ENCODE results near the gene ACE. TPM values are rescaled to one million over a fixed set of nuclear protein-coding genes. Genes with fewer than 3 reads are reported as not detected.

ACE gene
- 10 to 100 TPM in 2 of 4 donors, 1 to 10 TPM in 2; 4.2 to 20.2 (median 12.0) TPM for total RNA-seq

- no peak for DNase-seq (ENCODE audit: low spot score)
- TF ChIP-seq, protein P1, sequence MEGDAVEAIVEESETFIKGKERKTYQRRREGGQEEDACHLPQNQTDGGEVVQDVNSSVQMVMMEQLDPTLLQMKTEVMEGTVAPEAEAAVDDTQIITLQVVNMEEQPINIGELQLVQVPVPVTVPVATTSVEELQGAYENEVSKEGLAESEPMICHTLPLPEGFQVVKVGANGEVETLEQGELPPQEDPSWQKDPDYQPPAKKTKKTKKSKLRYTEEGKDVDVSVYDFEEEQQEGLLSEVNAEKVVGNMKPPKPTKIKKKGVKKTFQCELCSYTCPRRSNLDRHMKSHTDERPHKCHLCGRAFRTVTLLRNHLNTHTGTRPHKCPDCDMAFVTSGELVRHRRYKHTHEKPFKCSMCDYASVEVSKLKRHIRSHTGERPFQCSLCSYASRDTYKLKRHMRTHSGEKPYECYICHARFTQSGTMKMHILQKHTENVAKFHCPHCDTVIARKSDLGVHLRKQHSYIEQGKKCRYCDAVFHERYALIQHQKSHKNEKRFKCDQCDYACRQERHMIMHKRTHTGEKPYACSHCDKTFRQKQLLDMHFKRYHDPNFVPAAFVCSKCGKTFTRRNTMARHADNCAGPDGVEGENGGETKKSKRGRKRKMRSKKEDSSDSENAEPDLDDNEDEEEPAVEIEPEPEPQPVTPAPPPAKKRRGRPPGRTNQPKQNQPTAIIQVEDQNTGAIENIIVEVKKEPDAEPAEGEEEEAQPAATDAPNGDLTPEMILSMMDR (IDR thresholded peaks at IDR 0.05): no peak
- ATAC-seq (ENCODE audit: low FRiP score): peak; percentile 35
These were observed at the start of gene ACE for GRCh38 chr17:63476854-63477479. Gene ACE, plus strand, starts transcription at chr17:63477061. Its CDS starts 34 bp downstream, at chr17:63477095.

- no peak for ATAC-seq (ENCODE audit: low FRiP score)
- no peak for DNase-seq (ENCODE audit: low spot score)
- TF ChIP-seq, protein P1 (IDR thresholded peaks at IDR 0.05): no peak
These were observed 47.1 kb upstream of the ACE start for GRCh38 chr17:63429766-63430165.

DNA sequence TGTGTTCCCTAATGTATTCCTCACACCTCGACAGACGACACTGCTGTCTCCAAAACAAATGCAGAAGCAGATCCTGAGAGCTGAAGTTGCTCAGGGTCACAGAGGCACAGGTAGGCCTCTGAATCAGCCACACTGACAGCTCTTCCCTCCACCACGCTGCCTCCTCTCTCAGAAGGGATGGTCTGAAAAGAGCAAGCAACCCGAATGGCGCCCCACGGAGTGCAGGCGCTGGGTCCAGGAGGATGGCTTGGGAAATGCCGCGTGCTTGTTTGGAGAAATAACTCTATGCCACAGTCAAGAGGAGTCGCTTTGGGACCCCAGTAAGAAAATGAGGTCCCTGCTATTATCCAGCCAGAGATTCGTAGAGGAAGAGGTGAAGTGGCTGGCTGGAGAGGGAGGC lies 46.6 kb upstream of the ACE start:
- DNase-seq (ENCODE audit: low spot score) (no peak), ATAC-seq (ENCODE audit: low FRiP score) (no peak)
- TF ChIP-seq, protein P1 (IDR thresholded peaks at IDR 0.05): no peak

DNA sequence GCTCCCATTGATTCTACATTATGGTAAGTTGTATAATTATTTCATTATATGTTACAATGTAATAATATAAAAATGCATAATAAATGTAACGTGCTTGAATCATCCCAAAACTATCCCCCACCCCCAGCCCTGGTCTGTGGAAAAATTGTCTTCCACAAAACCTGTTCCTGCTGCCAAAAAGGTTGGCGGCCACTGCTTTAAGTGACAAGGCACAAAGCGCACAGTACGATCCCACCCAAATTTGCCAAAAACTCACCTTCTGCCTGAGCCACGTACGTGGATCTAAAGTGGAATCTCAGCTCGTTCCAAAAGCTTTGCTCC lies 45.3 kb upstream of the ACE start:
- ATAC-seq (ENCODE audit: low FRiP score) (no peak), DNase-seq (ENCODE audit: low spot score) (no peak)
- TF ChIP-seq, protein P1 (IDR thresholded peaks at IDR 0.05): no peak

GRCh38 chr17:63431939-63432804 lies 44.7 kb upstream of the ACE start:
- TF ChIP-seq, protein P1 (IDR thresholded peaks at IDR 0.05): no peak
- ATAC-seq (ENCODE audit: low FRiP score) (no peak), DNase-seq (ENCODE audit: low spot score) (no peak)

DNA sequence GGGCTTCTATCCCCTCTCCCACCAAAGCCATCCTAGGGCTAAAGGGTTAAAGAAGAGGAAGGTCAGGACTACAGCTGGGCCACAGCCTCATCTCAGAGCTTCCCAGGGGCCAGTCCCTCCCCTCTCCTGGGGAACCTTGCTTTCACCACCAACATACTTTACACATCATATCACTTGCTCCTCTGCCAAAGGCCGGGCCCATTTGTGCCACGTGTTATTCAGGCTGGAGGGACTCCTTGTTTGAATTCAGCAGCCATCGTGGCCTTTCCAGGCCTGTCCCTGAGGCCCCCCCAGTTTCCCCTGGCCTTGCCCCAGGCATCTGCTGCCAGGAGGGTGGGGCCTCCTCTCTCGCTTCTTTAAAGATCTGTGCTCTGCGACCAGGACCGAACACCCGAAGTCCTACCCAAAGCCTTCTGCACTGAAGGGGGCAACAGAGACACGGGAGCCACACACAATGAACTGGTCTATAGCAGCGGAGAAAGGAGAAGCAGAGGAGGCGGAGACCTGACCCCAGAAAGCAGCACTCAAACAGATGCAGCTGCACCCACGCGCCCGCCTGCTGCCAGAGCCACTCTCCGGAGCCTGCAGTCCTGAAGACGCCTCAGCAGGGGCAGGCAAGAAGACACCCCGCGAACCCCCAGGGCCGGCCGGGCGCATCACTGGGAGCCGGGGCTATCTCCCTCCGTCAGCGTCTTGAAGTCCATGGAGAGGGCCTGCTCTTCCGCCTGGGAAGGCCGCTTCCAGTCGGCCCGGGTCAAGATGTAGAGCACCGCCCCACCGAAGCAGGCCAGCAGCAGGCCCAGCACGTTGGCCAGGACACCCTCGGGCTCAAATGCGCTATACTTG lies 42.9 kb upstream of the ACE start:
- TF ChIP-seq, protein P1 (IDR thresholded peaks at IDR 0.05): no peak
- peak; percentile 52 for DNase-seq (ENCODE audit: low spot score)
- ATAC-seq (ENCODE audit: low FRiP score): peak; percentile 62

Data from omental fat pad (tissue), 4 donors.